Hepatocyte (in vitro differentiated cells): ENCODE data around the gene RP9. TPM values are rescaled to one million over a fixed set of nuclear protein-coding genes. Genes with fewer than 3 reads are reported as not detected.

Experiments used
- DNase-seq: peaks from one replicate; pipeline ENCODE4 v3.0.0-alpha.2; 2016; ENCODE audit warnings: low spot score
- H2AFZ ChIP-seq: fragments of 200-600 bp; sonication (generic); 2 replicates; pipeline ENCODE4 v1.6.0; 2016; ENCODE audit warnings: antibody characterized with exemption, mild to moderate bottlenecking
- H3K27ac ChIP-seq: fragments of 200-600 bp; sonication (generic); 2 replicates; pipeline ENCODE4 v1.5.1; 2016; ENCODE audit warnings: mild to moderate bottlenecking
- H3K27me3 ChIP-seq: fragments of 200-600 bp; sonication (generic); 2 replicates; pipeline ENCODE4 v1.6.1; 2016
- H3K36me3 ChIP-seq: fragments of 200-600 bp; sonication (generic); replicated peaks from 2 replicates; pipeline ENCODE4 v1.5.1; 2016; ENCODE audit warnings: low read depth; ENCODE audit not compliant: insufficient read depth
- H3K4me1 ChIP-seq: fragments of 200-600 bp; sonication (generic); 2 replicates; pipeline ENCODE4 v1.5.1; 2016; ENCODE audit warnings: mild to moderate bottlenecking, moderate library complexity; ENCODE audit not compliant: insufficient read depth
- H3K4me2 ChIP-seq: fragments of 200-600 bp; sonication (generic); 2 replicates; pipeline ENCODE4 v1.6.0; 2016
- H3K4me3 ChIP-seq: fragments of 200-600 bp; sonication (generic); 2 replicates; pipeline ENCODE4 v1.5.1; 2016; ENCODE audit warnings: mild to moderate bottlenecking
- H3K79me2 ChIP-seq: fragments of 200-600 bp; sonication (generic); 2 replicates; pipeline ENCODE4 v1.6.0; 2017; ENCODE audit warnings: mild to moderate bottlenecking
- H3K9me2 ChIP-seq: fragments of 200-600 bp; sonication (generic); replicated peaks from 2 replicates; pipeline ENCODE4 v1.6.0; 2017; ENCODE audit warnings: mild to moderate bottlenecking; ENCODE audit not compliant: insufficient read depth
- H3K9me3 ChIP-seq: fragments of 200-600 bp; sonication (generic); 2 replicates; pipeline ENCODE4 v1.5.1; 2016; ENCODE audit warnings: low read depth, mild to moderate bottlenecking
- H4K20me1 ChIP-seq: fragments of 200-600 bp; sonication (generic); 2 replicates; pipeline ENCODE4 v1.6.0; 2016; ENCODE audit warnings: mild to moderate bottlenecking; ENCODE audit not compliant: insufficient read depth, poor library complexity, severe bottlenecking
- CTCF ChIP-seq: fragments of 200-600 bp; sonication (generic); IDR thresholded peaks from 2 replicates; pipeline ENCODE4 v1.5.1; 2016; ENCODE audit warnings: antibody characterized with exemption, mild to moderate bottlenecking; ENCODE audit not compliant: poor library complexity
- EZH2 ChIP-seq: fragments of 200-600 bp; sonication (generic); IDR thresholded peaks from 2 replicates; pipeline ENCODE4 v1.6.1; 2016; ENCODE audit warnings: antibody characterized with exemption, mild to moderate bottlenecking, borderline replicate concordance
- EZH2phosphoT487 ChIP-seq: fragments of 200-600 bp; sonication (generic); IDR thresholded peaks from one replicate; pipeline ENCODE4 v1.6.1; 2018; ENCODE audit warnings: antibody characterized with exemption, mild to moderate bottlenecking, low read depth, moderate library complexity; ENCODE audit not compliant: unreplicated experiment, severe bottlenecking
- WGBS: methylation state at CpG from one replicate; pipeline ENCODE4 v1.1.6; 2016; ENCODE audit warnings: low lambda C conversion rate; ENCODE audit errors: missing lambda C conversion rate; 5-methylcytosine and 5-hydroxymethylcytosine counted together
- polyA plus RNA-seq: library from polyadenylated mRNA; unstranded; fragments of >200 nt; fragmentation: Nextera tagmentation; extraction: Ambion mirVana; gene quantifications from 2 replicates; pipeline ENCODE4 v1.2.1, GENCODE V29; 2016
- total RNA-seq: library from RNA; depleted of rRNA; stranded (reverse); fragments of >200 nt; gene quantifications from 2 replicates; pipeline ENCODE4 v1.2.3, GENCODE V29; 2014

Gene RP9
- total and polyA plus RNA-seq, 2 experiments from 2014 or later: 12.5 to 18.7 TPM

- TF ChIP-seq CTCF (peak; percentile 60), EZH2 (no peak), EZH2phosphoT487 (no peak)
- no peak overlapping the region for H3K27ac ChIP-seq
- H4K20me1 ChIP-seq: peaks cover 25% of the 10 kb centered on the region
- no peaks in the 10 kb centered on the region for H3K9me2 ChIP-seq
- peak overlapping the region; percentile 89 for H3K4me2 ChIP-seq
- peak overlapping the region; percentile 96 for H3K4me3 ChIP-seq
- H3K36me3 ChIP-seq: no peaks in the 10 kb centered on the region
- no peak overlapping the region for H2AFZ ChIP-seq
- H3K27me3 ChIP-seq: no peaks in the 10 kb centered on the region
- H3K79me2 ChIP-seq: peaks cover 66% of the 10 kb centered on the region
- H3K9me3 ChIP-seq: no peaks in the 10 kb centered on the region
- DNase-seq: peak; percentile 64
- H3K4me1 ChIP-seq: peaks cover 11% of the 10 kb centered on the region
- WGBS: 46% methylated on average over 7 of the region's 7 CpGs
These were observed 1.8 kb downstream of the RP9 start for GRCh38 chr7:33107136-33108066.

- Histone ChIP-seq H3K4me2 (no peak overlapping the region), H2AFZ (no peak overlapping the region), H3K79me2 (peaks cover 58% of the 10 kb centered on the region), H3K9me2 (no peaks in the 10 kb centered on the region), H3K27ac (no peak overlapping the region), H3K27me3 (no peaks in the 10 kb centered on the region), H3K9me3 (no peaks in the 10 kb centered on the region), H4K20me1 (peaks cover 21% of the 10 kb centered on the region), H3K4me1 (no peaks in the 10 kb centered on the region), H3K36me3 (peaks cover 5% of the 10 kb centered on the region), H3K4me3 (no peak overlapping the region)
- TF ChIP-seq CTCF (no peak), EZH2 (no peak), EZH2phosphoT487 (no peak)
- DNase-seq: no peak
- 97% methylated on average over 3 of the region's 3 CpGs for WGBS
These were observed 7.3 kb downstream of the RP9 start for GRCh38 chr7:33101906-33102305.

GRCh38 chr7:33100770-33101169 lies 8.4 kb downstream of the RP9 start:
- no peak for TF ChIP-seq EZH2phosphoT487
- no peak for TF ChIP-seq EZH2
- TF ChIP-seq CTCF: no peak
- H3K4me1 ChIP-seq: no peaks in the 10 kb centered on the region
- H3K4me2 ChIP-seq: no peak overlapping the region
- H3K9me3 ChIP-seq: no peaks in the 10 kb centered on the region
- H3K27ac ChIP-seq: no peak overlapping the region
- H3K27me3 ChIP-seq: no peaks in the 10 kb centered on the region
- peaks cover 10% of the 10 kb centered on the region for H4K20me1 ChIP-seq
- peaks cover 5% of the 10 kb centered on the region for H3K36me3 ChIP-seq
- no peaks in the 10 kb centered on the region for H3K9me2 ChIP-seq
- peaks cover 47% of the 10 kb centered on the region for H3K79me2 ChIP-seq
- DNase-seq: no peak
- 93% methylated on average over 3 of the region's 3 CpGs for WGBS
- no peak overlapping the region for H2AFZ ChIP-seq
- no peak overlapping the region for H3K4me3 ChIP-seq
